Panc1 (cell line): ENCODE measurements around the gene C5orf63. TPM values are rescaled to one million over a fixed set of nuclear protein-coding genes. Genes with fewer than 3 reads are reported as not detected.

ENCODE experiments used
- ATAC-seq: fragments of 200-7000 bp; cut with Tn5 transposase; 2 replicates; pipeline ENCODE4 v1.9.1; 2020; ENCODE audit warnings: mild to moderate bottlenecking, moderate library complexity
- BruUV-seq: library from RNA; stranded (reverse); fragments of 400-500 nt; replicated peaks from 2 replicates; lab custom pipeline; 2021; lab: Mats Ljungman, UMichigan
- CTCF ChIA-PET: fragments of 300-600 bp; sonication (Branson Sonifier 250); formaldehyde crosslinking; loops from one replicate; lab custom pipeline; 2022; ENCODE audit warnings: antibody characterized with exemption; lab: Charles Lee
- POLR2A ChIA-PET: fragments of 300-600 bp; sonication (Branson Sonifier 250); formaldehyde crosslinking; loops from one replicate; lab custom pipeline; 2022; ENCODE audit warnings: antibody characterized with exemption; lab: Charles Lee
- DNase-seq: peaks from one replicate; pipeline ENCODE4 v3.0.0-alpha.2; 2010; ENCODE audit warnings: low read depth, low spot score
- H3K27ac ChIP-seq: 2 replicates; pipeline ENCODE4 v1.5.1; 2011; ENCODE audit warnings: mild to moderate bottlenecking, low read length, inconsistent platforms
- H3K27me3 ChIP-seq: fragments of 200-500 bp; sonication (Bioruptor generic); 2 replicates; pipeline ENCODE4 v1.6.0; 2014; ENCODE audit warnings: low read length, inconsistent platforms; ENCODE audit not compliant: control insufficient read depth, insufficient read depth
- H3K36me3 ChIP-seq: fragments of 200-500 bp; sonication (Bioruptor generic); 2 replicates; pipeline ENCODE4 v1.5.1; 2014; ENCODE audit warnings: inconsistent platforms, mild to moderate bottlenecking, low read length, moderate library complexity; ENCODE audit not compliant: control insufficient read depth, insufficient read depth
- H3K4me1 ChIP-seq: 2 replicates; pipeline ENCODE4 v1.5.1; 2011; ENCODE audit warnings: inconsistent platforms, mild to moderate bottlenecking, low read length, moderate library complexity; ENCODE audit not compliant: control insufficient read depth, insufficient read depth
- H3K4me3 ChIP-seq, 2 experiments: 2 replicates each; pipeline ENCODE4 v1.5.1; 2011 to 2012; ENCODE audit warnings: low read depth in 2 of 2, low read length in 2 of 2, mild to moderate bottlenecking in 2 of 2, inconsistent platforms in 1 of 2, moderate library complexity in 1 of 2
- H3K9me3 ChIP-seq: fragments of 200-500 bp; sonication (Bioruptor generic); 2 replicates; pipeline ENCODE4 v1.5.1; 2014; ENCODE audit warnings: low read depth, mild to moderate bottlenecking, inconsistent platforms, low read length, moderate library complexity; ENCODE audit not compliant: control insufficient read depth, insufficient read depth
- POLR2AphosphoS5 ChIP-seq: IDR thresholded peaks from 2 replicates; pipeline ENCODE4 v1.6.1; 2012; ENCODE audit warnings: mild to moderate bottlenecking, low read depth, low read length, moderate library complexity
- SIN3A ChIP-seq: IDR thresholded peaks from 2 replicates; pipeline ENCODE4 v1.6.1; 2012; ENCODE audit warnings: low read depth, mild to moderate bottlenecking, low read length, moderate library complexity, borderline replicate concordance; ENCODE audit not compliant: insufficient read depth
- TCF7L2 ChIP-seq: IDR thresholded peaks from 2 replicates; pipeline ENCODE4 v1.6.1; 2011; ENCODE audit warnings: mild to moderate bottlenecking, low read depth, low read length, inconsistent platforms
- in situ Hi-C: cut with HindIII; loops from 2 replicates; pipeline ENCODE4 v1.10.0; 2016; ENCODE audit warnings: low sequenced_read_pairs, low pct_unique_long_range_greater_than_20kb
- intact Hi-C: fragments of 100-400 bp; cut with micrococcal nuclease; formaldehyde crosslinking; loops from one replicate; pipeline ENCODE4 v1.10.0; 2022; ENCODE audit not compliant: unreplicated experiment
- total RNA-seq: library from RNA; stranded (reverse); gene quantifications from one replicate; pipeline ENCODE4 v1.2.1, GENCODE V29; 2021; ENCODE audit not compliant: unreplicated experiment
- TF ChIP-seq, protein P1 (sequence below): fragments of 450-650 bp; IDR thresholded peaks from 2 replicates; pipeline ENCODE4 v1.5.1; 2017; ENCODE audit warnings: mild to moderate bottlenecking
- TF ChIP-seq, protein P2 (sequence below), 2 experiments: IDR thresholded peaks; 2 replicates each; pipeline ENCODE4 v1.6.1; 2011 to 2012; ENCODE audit warnings: low read depth in 2 of 2, control low read depth in 1 of 2, low read length in 1 of 2, mild to moderate bottlenecking in 1 of 2, moderate library complexity in 1 of 2; ENCODE audit not compliant: insufficient read depth in 1 of 2

C5orf63 gene
- total RNA-seq, 1 experiment from 2014 or later: 9.8 TPM

DNA sequence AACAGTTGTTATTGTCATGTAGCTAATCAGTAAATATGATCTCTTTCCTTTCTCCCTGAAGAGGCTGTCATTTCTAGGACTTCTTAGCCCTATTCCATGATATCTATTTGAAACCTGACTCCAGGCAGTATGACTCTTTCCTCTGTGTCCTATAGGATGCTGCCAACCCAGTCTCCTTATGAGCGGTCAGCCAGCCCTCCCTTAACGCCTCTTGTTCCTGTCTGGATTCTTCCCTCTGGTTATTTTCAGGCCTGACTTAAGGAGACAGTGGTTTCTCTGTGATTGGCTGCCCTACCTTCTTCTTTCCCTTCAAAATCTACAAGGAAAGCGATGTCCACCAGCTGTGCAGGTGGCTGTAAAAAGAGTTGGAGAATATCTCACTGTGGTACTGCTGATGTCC, 19.4 kb upstream of the C5orf63 start:
- BruUV-seq: no TSS peak
- in situ Hi-C loops (no loop called here), intact Hi-C loops (no loop called here)
- no peak for ATAC-seq
- ChIA-PET CTCF (no interaction called here), POLR2A (no interaction called here)
- H3K4me3 ChIP-seq: no peak overlapping the region
- no peaks in the 10 kb centered on the region for H3K4me1 ChIP-seq
- no peaks in the 10 kb centered on the region for H3K36me3 ChIP-seq
- no peak for DNase-seq
- H3K9me3 ChIP-seq: no peaks in the 10 kb centered on the region
- no peak overlapping the region for H3K27ac ChIP-seq
- peaks cover 11% of the 10 kb centered on the region for H3K27me3 ChIP-seq
- no peak for TF ChIP-seq TCF7L2
- TF ChIP-seq SIN3A: no peak
- no peak for TF ChIP-seq POLR2AphosphoS5
- TF ChIP-seq, protein P1, sequence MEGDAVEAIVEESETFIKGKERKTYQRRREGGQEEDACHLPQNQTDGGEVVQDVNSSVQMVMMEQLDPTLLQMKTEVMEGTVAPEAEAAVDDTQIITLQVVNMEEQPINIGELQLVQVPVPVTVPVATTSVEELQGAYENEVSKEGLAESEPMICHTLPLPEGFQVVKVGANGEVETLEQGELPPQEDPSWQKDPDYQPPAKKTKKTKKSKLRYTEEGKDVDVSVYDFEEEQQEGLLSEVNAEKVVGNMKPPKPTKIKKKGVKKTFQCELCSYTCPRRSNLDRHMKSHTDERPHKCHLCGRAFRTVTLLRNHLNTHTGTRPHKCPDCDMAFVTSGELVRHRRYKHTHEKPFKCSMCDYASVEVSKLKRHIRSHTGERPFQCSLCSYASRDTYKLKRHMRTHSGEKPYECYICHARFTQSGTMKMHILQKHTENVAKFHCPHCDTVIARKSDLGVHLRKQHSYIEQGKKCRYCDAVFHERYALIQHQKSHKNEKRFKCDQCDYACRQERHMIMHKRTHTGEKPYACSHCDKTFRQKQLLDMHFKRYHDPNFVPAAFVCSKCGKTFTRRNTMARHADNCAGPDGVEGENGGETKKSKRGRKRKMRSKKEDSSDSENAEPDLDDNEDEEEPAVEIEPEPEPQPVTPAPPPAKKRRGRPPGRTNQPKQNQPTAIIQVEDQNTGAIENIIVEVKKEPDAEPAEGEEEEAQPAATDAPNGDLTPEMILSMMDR: no peak
- TF ChIP-seq, protein P2, sequence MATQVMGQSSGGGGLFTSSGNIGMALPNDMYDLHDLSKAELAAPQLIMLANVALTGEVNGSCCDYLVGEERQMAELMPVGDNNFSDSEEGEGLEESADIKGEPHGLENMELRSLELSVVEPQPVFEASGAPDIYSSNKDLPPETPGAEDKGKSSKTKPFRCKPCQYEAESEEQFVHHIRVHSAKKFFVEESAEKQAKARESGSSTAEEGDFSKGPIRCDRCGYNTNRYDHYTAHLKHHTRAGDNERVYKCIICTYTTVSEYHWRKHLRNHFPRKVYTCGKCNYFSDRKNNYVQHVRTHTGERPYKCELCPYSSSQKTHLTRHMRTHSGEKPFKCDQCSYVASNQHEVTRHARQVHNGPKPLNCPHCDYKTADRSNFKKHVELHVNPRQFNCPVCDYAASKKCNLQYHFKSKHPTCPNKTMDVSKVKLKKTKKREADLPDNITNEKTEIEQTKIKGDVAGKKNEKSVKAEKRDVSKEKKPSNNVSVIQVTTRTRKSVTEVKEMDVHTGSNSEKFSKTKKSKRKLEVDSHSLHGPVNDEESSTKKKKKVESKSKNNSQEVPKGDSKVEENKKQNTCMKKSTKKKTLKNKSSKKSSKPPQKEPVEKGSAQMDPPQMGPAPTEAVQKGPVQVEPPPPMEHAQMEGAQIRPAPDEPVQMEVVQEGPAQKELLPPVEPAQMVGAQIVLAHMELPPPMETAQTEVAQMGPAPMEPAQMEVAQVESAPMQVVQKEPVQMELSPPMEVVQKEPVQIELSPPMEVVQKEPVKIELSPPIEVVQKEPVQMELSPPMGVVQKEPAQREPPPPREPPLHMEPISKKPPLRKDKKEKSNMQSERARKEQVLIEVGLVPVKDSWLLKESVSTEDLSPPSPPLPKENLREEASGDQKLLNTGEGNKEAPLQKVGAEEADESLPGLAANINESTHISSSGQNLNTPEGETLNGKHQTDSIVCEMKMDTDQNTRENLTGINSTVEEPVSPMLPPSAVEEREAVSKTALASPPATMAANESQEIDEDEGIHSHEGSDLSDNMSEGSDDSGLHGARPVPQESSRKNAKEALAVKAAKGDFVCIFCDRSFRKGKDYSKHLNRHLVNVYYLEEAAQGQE (IDR thresholded peaks at IDR 0.05; ENCODE audit: insufficient read depth in 1 of 2, low read depth in 2 of 2, low read length in 1 of 2): no peak

DNA sequence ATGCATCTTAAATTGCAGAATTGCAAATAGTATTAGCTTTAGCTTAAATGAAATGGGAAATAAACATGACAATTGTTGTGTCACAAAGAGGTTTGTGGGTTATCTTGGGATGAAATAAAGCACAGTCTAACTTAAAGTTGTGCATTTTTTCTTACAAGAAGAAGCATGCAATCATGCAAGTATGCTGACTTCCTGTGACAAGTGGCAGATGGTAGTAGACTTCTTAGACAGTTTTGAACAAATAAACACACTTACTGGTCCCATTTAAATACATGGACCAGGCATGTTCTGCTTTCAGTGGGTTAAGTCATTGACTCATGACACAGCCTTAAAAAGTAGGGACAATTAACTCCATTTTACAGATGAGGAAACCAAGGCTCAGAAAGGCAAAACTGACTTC, 15.9 kb upstream of the C5orf63 start:
- POLR2A ChIA-PET: no interaction called here
- in situ Hi-C loops: no loop called here
- intact Hi-C loops: no loop called here
- H3K4me3 ChIP-seq: no peak overlapping the region
- TF ChIP-seq, protein P1: no peak
- TF ChIP-seq POLR2AphosphoS5: no peak
- TF ChIP-seq, protein P2 (IDR thresholded peaks at IDR 0.05; ENCODE audit: insufficient read depth in 1 of 2, low read depth in 2 of 2, low read length in 1 of 2): no peak
- no peak for TF ChIP-seq TCF7L2
- TF ChIP-seq SIN3A: no peak
- no peaks in the 10 kb centered on the region for H3K36me3 ChIP-seq
- no peaks in the 10 kb centered on the region for H3K4me1 ChIP-seq
- ATAC-seq: no peak
- BruUV-seq: no TSS peak
- no peak overlapping the region for H3K27ac ChIP-seq
- peaks cover 6% of the 10 kb centered on the region for H3K27me3 ChIP-seq
- H3K9me3 ChIP-seq: no peaks in the 10 kb centered on the region
- DNase-seq: no peak
- CTCF ChIA-PET: no interaction called here
